ENCODE results near the gene WDR27. TPM values are rescaled to one million over a fixed set of nuclear protein-coding genes. Genes with fewer than 3 reads are reported as not detected.

WDR27 gene
- total and polyA plus RNA-seq, 10 of the 15 experiments (the other 5 are each of a cell fraction or from before 2014, with no cell fraction given), result 1.9 to 33.2 (median 19.0) TPM

DNA sequence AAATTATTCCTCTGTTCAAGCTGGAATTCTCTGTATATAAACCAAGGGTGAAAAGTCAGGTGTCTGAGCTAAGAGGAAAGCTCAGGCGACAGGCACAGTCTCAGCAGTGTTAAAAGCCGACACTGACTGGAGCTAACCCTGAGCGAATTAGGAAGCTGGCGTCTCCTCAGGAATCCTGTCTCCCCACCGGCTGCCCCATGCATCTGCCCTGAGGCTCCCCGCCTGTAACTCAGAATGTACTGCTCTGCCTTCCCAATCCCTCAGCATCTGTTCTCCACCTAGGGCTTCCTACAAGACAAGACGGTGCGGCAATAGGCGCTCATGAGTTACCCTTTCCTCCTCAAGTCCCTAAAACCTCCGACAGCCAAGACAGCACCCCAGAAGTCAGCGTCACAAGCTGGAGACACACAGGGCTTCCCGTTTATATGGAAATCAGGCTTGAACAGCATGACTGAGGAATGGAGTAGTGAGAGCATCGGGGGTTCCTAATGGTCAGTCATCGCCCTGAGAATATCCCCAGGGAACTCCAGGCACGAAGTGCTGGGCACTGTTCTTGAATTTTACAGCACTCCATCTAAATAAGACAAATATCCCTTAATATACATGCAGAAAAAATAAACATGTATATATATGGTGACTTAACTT is 33.5 kb downstream of the WDR27 start (continued):
- TF ChIP-seq NFYB (IDR thresholded peaks at IDR 0.05; ENCODE audit: insufficient read depth, low read depth, low read length), result no peak
- no peak for TF ChIP-seq TARDBP (IDR thresholded peaks at IDR 0.05; ENCODE audit: borderline replicate concordance)
- TF ChIP-seq CHD2 (IDR thresholded peaks at IDR 0.05; ENCODE audit: borderline replicate concordance, low read depth, low read length), result no peak

DNA sequence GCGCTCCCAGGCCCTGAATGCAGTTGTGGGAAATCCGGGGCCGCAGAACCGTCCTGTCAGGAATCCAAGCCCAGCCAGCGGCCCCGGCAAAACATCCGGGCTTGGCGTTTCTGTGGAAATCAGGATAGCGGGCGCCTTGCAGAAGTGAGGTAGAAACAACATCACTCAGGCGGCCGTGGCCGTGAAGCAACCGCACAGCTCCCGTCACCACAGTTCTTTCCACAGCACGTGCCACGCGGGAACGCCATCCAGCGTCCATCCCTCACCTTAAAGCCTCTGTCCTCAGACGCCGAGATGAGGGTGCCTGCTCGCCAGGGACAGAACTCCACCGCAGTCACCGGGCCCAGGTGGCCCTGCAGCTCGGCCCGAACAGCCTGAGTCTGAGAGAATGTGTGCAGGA is 34.1 kb downstream of the WDR27 start:
- H3K27me3 ChIP-seq (replicated peaks in 1 of 2; ENCODE audit: control insufficient read depth in 2 of 2, insufficient read depth in 2 of 2, low read length in 1 of 2), result no peaks in the 10 kb centered on the region
- SMC1A ChIA-PET (ENCODE audit: uncharacterized antibody, unreplicated experiment), result no interaction called here
- H3K36me3 ChIP-seq (ENCODE audit: control insufficient read depth in 2 of 2, insufficient read depth in 2 of 2, low read length in 1 of 2), result peaks cover 3 to 9% of the 10 kb centered on the region in 2 experiments
- no peak overlapping the region for H3K27ac ChIP-seq (ENCODE audit: control insufficient read depth, insufficient read depth)
- H3K4me3 ChIP-seq, result no peak overlapping the region
- no peak overlapping the region for H2AFZ ChIP-seq (ENCODE audit: control insufficient read depth, low read depth, low read length)
- POLR2A ChIA-PET, result no interaction called here
- WGBS (ENCODE audit: insufficient coverage, insufficient replicate concordance, low lambda C conversion rate, missing lambda C conversion rate), result over 99% methylated on average over 23 of the region's 27 CpGs
- in situ Hi-C loops (cut with MboI), result no loop called here
- no TSS peak for BruUV-seq (replicated peaks)
- no peaks in the 10 kb centered on the region for H3K9me3 ChIP-seq (replicated peaks; ENCODE audit: control insufficient read depth, insufficient read depth, low read length)
- RAD21 ChIA-PET (ENCODE audit: unreplicated experiment), result no interaction called here
- H3K4me1 ChIP-seq (ENCODE audit: control insufficient read depth, insufficient read depth, low read length), result no peaks in the 10 kb centered on the region
- FAIRE-seq, result no peak
- H3K4me2 ChIP-seq (ENCODE audit: control insufficient read depth, insufficient read depth), result no peak overlapping the region
- CTCF ChIA-PET, result no interaction called here
- TF ChIP-seq MXI1 (IDR thresholded peaks at IDR 0.05; ENCODE audit: low read depth, low read length) (no peak), BMI1 (IDR thresholded peaks at IDR 0.05; ENCODE audit: borderline replicate concordance) (no peak), IKZF2 (IDR thresholded peaks at IDR 0.05) (no peak), MYB (IDR thresholded peaks at IDR 0.05; ENCODE audit: borderline replicate concordance, low read depth, low read length) (no peak), NBN (IDR thresholded peaks at IDR 0.05) (no peak), NFYB (IDR thresholded peaks at IDR 0.05; ENCODE audit: insufficient read depth, low read depth, low read length) (no peak), HDAC6 (IDR thresholded peaks at IDR 0.05; ENCODE audit: unreplicated experiment) (no peak)
- TF ChIP-seq, protein P1, sequence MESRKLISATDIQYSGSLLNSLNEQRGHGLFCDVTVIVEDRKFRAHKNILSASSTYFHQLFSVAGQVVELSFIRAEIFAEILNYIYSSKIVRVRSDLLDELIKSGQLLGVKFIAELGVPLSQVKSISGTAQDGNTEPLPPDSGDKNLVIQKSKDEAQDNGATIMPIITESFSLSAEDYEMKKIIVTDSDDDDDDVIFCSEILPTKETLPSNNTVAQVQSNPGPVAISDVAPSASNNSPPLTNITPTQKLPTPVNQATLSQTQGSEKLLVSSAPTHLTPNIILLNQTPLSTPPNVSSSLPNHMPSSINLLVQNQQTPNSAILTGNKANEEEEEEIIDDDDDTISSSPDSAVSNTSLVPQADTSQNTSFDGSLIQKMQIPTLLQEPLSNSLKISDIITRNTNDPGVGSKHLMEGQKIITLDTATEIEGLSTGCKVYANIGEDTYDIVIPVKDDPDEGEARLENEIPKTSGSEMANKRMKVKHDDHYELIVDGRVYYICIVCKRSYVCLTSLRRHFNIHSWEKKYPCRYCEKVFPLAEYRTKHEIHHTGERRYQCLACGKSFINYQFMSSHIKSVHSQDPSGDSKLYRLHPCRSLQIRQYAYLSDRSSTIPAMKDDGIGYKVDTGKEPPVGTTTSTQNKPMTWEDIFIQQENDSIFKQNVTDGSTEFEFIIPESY (IDR thresholded peaks at IDR 0.05), result no peak
- TF ChIP-seq, protein P2, sequence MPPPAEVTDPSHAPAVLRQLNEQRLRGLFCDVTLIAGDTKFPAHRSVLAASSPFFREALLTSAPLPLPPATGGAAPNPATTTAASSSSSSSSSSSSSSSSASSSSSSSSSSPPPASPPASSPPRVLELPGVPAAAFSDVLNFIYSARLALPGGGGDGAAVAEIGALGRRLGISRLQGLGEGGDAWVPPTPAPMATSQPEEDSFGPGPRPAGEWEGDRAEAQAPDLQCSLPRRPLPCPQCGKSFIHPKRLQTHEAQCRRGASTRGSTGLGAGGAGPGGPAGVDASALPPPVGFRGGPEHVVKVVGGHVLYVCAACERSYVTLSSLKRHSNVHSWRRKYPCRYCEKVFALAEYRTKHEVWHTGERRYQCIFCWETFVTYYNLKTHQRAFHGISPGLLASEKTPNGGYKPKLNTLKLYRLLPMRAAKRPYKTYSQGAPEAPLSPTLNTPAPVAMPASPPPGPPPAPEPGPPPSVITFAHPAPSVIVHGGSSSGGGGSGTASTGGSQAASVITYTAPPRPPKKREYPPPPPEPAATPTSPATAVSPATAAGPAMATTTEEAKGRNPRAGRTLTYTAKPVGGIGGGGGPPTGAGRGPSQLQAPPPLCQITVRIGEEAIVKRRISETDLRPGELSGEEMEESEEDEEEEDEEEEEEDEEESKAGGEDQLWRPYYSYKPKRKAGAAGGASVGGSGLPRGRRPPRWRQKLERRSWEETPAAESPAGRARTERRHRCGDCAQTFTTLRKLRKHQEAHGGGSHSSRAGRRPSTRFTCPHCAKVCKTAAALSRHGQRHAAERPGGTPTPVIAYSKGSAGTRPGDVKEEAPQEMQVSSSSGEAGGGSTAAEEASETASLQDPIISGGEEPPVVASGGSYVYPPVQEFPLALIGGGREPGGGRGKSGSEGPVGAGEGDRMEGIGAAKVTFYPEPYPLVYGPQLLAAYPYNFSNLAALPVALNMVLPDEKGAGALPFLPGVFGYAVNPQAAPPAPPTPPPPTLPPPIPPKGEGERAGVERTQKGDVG (CRISPR knock-in tag; IDR thresholded peaks at IDR 0.05), result no peak
- intact Hi-C loops (cut with micrococcal nuclease; ENCODE audit: unreplicated experiment), result no loop called here
- H4K20me1 ChIP-seq (ENCODE audit: control insufficient read depth, insufficient read depth), result no peaks in the 10 kb centered on the region
- no peak overlapping the region for H3K9ac ChIP-seq (ENCODE audit: control insufficient read depth, insufficient read depth, low read length)
- no peak for ATAC-seq
- DNase-seq (ENCODE audit: low read depth, low spot score), result no peak
- H3K79me2 ChIP-seq (ENCODE audit: control insufficient read depth, insufficient read depth, low read length), result no peaks in the 10 kb centered on the region
